ENCODE measurements around the gene YWHAB. TPM values are rescaled to one million over a fixed set of nuclear protein-coding genes. Genes with fewer than 3 reads are reported as not detected.

YWHAB gene
- total and polyA plus RNA-seq, 11 donors, result 32.2 to 160 (median 120) TPM

DNA sequence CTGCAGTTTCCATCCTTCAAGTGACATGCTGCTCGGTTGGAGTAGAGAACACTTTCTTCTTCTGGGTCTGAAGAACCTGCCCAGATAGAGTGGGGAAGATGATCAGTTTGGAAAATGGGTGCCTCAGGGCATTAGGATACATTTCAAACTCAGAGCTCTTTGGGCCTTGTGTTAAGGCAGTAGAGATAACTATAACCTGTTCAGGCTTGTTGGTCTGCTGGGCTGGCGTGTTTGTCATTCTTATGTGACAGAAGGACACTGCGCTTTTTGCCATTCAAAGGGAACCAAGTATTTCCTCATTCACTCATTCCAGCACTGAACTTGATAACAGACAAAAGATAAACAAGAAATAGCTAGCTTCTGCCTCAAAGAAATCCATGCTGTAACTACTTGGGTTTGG, 70.9 kb downstream of the YWHAB start:
- H3K27ac ChIP-seq, result no peak overlapping the region
- ATAC-seq (no peak), DNase-seq (no peak)
- no peak overlapping the region for H3K4me3 ChIP-seq
- H3K4me1 ChIP-seq, result peaks cover 0 to 26% (median 15%) of the 10 kb centered on the region in 12 donors
- H3K27me3 ChIP-seq, result no peaks in the 10 kb centered on the region
- no peaks in the 10 kb centered on the region for H3K9me3 ChIP-seq
- no peak for TF ChIP-seq POLR2A (IDR thresholded peaks at IDR 0.05)
- TF ChIP-seq, protein P1, sequence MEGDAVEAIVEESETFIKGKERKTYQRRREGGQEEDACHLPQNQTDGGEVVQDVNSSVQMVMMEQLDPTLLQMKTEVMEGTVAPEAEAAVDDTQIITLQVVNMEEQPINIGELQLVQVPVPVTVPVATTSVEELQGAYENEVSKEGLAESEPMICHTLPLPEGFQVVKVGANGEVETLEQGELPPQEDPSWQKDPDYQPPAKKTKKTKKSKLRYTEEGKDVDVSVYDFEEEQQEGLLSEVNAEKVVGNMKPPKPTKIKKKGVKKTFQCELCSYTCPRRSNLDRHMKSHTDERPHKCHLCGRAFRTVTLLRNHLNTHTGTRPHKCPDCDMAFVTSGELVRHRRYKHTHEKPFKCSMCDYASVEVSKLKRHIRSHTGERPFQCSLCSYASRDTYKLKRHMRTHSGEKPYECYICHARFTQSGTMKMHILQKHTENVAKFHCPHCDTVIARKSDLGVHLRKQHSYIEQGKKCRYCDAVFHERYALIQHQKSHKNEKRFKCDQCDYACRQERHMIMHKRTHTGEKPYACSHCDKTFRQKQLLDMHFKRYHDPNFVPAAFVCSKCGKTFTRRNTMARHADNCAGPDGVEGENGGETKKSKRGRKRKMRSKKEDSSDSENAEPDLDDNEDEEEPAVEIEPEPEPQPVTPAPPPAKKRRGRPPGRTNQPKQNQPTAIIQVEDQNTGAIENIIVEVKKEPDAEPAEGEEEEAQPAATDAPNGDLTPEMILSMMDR (IDR thresholded peaks at IDR 0.05), result no peak
- WGBS, 4 donors, result 93 to 97% (median 94%) methylated on average over 3 of the region's 3 CpGs
- H3K36me3 ChIP-seq, result peaks cover 0 to 54% (median 48%) of the 10 kb centered on the region in 9 donors
- intact Hi-C loops (cut with DNase I), result no loop called here

Other genes with a start within 250 kb of the YWHAB start
- 10 to 100 TPM in 2 of 9 donors, 1 to 10 TPM in 7; 2.5 to 11.5 (median 6.0) TPM for gene ADA, start 234.0 kb upstream of the YWHAB start, total RNA-seq
- 10 to 100 TPM in 1 of 2 donors, 1 to 10 TPM in 1; 6.4 to 10.9 TPM for gene ADA, start 234.0 kb upstream of the YWHAB start, polyA plus RNA-seq
- gene CCN5, start 170.3 kb upstream of the YWHAB start, total RNA-seq, result 10 to 100 TPM in 8 of 9 donors, 1 to 10 TPM in 1; 7.3 to 62.3 (median 28.7) TPM
- 10 to 100 TPM; 11.0 to 92.3 TPM for gene CCN5, start 170.3 kb upstream of the YWHAB start, polyA plus RNA-seq
- 1 to 10 TPM in 2 of 9 donors, under 1 TPM in 7; 0.12 to 2.2 (median 0.39) TPM for gene KCNK15, start 139.8 kb upstream of the YWHAB start, total RNA-seq
- gene KCNK15, start 139.8 kb upstream of the YWHAB start, polyA plus RNA-seq, result under 1 TPM; 0.23 to 0.33 TPM
- gene RIMS4, start 75.2 kb upstream of the YWHAB start, total RNA-seq, result under 1 TPM in 4 of 9 donors, not detected in 5; 0.10 to 0.59 (median 0.29) TPM
- gene RIMS4, start 75.2 kb upstream of the YWHAB start, polyA plus RNA-seq, result under 1 TPM; 0.04 to 0.06 TPM
- gene PABPC1L, start 24.4 kb downstream of the YWHAB start, total RNA-seq, result 1 to 10 TPM in 8 of 9 donors, under 1 TPM in 1; 0.58 to 5.9 (median 2.3) TPM
- gene PABPC1L, start 24.4 kb downstream of the YWHAB start, polyA plus RNA-seq, result 1 to 10 TPM; 2.8 to 3.1 TPM
- gene TOMM34, start 74.7 kb downstream of the YWHAB start, total RNA-seq, result 10 to 100 TPM in 6 of 9 donors, 1 to 10 TPM in 3; 6.9 to 15.9 (median 12.7) TPM
- gene TOMM34, start 74.7 kb downstream of the YWHAB start, polyA plus RNA-seq, result 10 to 100 TPM in 1 of 2 donors, 1 to 10 TPM in 1; 5.4 to 27.4 TPM
- 10 to 100 TPM in 2 of 9 donors, 1 to 10 TPM in 7; 8.1 to 25.3 (median 9.5) TPM for gene STK4, start 80.8 kb downstream of the YWHAB start, total RNA-seq
- 1 to 10 TPM; 3.2 to 7.9 TPM for gene STK4, start 80.8 kb downstream of the YWHAB start, polyA plus RNA-seq
- gene KCNS1, start 215.4 kb downstream of the YWHAB start, total RNA-seq, result under 1 TPM in 2 of 9 donors, not detected in 7; 0.07 to 0.38 TPM
- under 1 TPM in 1 of 2 donors, not detected in 1; 0.14 TPM for gene KCNS1, start 215.4 kb downstream of the YWHAB start, polyA plus RNA-seq
- not detected for gene WFDC5, start 229.5 kb downstream of the YWHAB start, total RNA-seq
- not detected for gene WFDC5, start 229.5 kb downstream of the YWHAB start, polyA plus RNA-seq
- not detected for gene WFDC12, start 238.8 kb downstream of the YWHAB start, total RNA-seq
- not detected for gene WFDC12, start 238.8 kb downstream of the YWHAB start, polyA plus RNA-seq

All from heart left ventricle (tissue), 16 donors.